GM23338 (cell line): ENCODE data around the gene ARL11. TPM values are rescaled to one million over a fixed set of nuclear protein-coding genes. Genes with fewer than 3 reads are reported as not detected.
A peak's percentile ranks its signal among the peaks of the same experiment; 100 is the strongest.

Experiments used
- ATAC-seq: fragments of 200-7000 bp; cut with Tn5 transposase; 3 replicates; pipeline ENCODE4 v1.9.1; 2020
- DNase-seq: peaks from one replicate; pipeline ENCODE4 v3.0.0-alpha.2; 2015; ENCODE audit warnings: low spot score
- H2AFZ ChIP-seq: fragments of 200-600 bp; sonication (generic); 2 replicates; pipeline ENCODE4 v1.8.0; 2016; ENCODE audit warnings: antibody characterized with exemption, mild to moderate bottlenecking, moderate library complexity
- H3F3A ChIP-seq: fragments of 200-600 bp; sonication (generic); replicated peaks from 2 replicates; pipeline ENCODE4 v1.8.0; 2017; ENCODE audit warnings: antibody characterized with exemption, mixed run types, low read depth
- H3K27ac ChIP-seq: fragments of 200-600 bp; sonication (generic); 2 replicates; pipeline ENCODE4 v1.6.1; 2016; ENCODE audit warnings: low read depth
- H3K27me3 ChIP-seq: fragments of 200-600 bp; sonication (generic); 2 replicates; pipeline ENCODE4 v1.8.0; 2016; ENCODE audit warnings: mild to moderate bottlenecking, mixed run types, moderate library complexity; ENCODE audit not compliant: insufficient read depth
- H3K36me3 ChIP-seq: fragments of 200-600 bp; sonication (generic); 2 replicates; pipeline ENCODE4 v1.8.0; 2016; ENCODE audit warnings: mild to moderate bottlenecking; ENCODE audit not compliant: insufficient read depth
- H3K4me1 ChIP-seq: fragments of 200-600 bp; sonication (generic); 2 replicates; pipeline ENCODE4 v1.8.0; 2016; ENCODE audit warnings: mild to moderate bottlenecking, moderate library complexity; ENCODE audit not compliant: insufficient read depth
- H3K4me2 ChIP-seq: fragments of 200-600 bp; sonication (generic); 2 replicates; pipeline ENCODE4 v1.7.1; 2017; ENCODE audit warnings: mixed run types
- H3K4me3 ChIP-seq: fragments of 200-600 bp; sonication (generic); 2 replicates; pipeline ENCODE4 v1.6.1; 2016; ENCODE audit warnings: mixed run types
- H3K79me2 ChIP-seq: fragments of 200-600 bp; sonication (generic); replicated peaks from 2 replicates; pipeline ENCODE4 v1.8.0; 2017; ENCODE audit warnings: mild to moderate bottlenecking; ENCODE audit not compliant: insufficient read depth
- H3K9me2 ChIP-seq: fragments of 200-600 bp; sonication (generic); 2 replicates; pipeline ENCODE4 v1.8.0; 2017; ENCODE audit not compliant: insufficient read depth
- H4K20me1 ChIP-seq: fragments of 200-600 bp; sonication (generic); replicated peaks from 2 replicates; pipeline ENCODE4 v1.8.0; 2017; ENCODE audit warnings: mild to moderate bottlenecking; ENCODE audit not compliant: insufficient read depth
- H3K27ac Mint-ChIP-seq: 2 replicates; pipeline ENCODE4 v1.8.0; 2020; ENCODE audit warnings: inconsistent platforms, mild to moderate bottlenecking, moderate library complexity, mixed read lengths
- H3K27me3 Mint-ChIP-seq: 3 replicates; pipeline ENCODE4 v1.8.0; 2022; ENCODE audit warnings: low read depth, mild to moderate bottlenecking, moderate library complexity, mixed read lengths, inconsistent platforms; ENCODE audit not compliant: insufficient read depth, poor library complexity
- H3K36me3 Mint-ChIP-seq: 3 replicates; pipeline ENCODE4 v1.8.0; 2021; ENCODE audit warnings: low read depth, mild to moderate bottlenecking, inconsistent platforms, moderate library complexity, mixed read lengths
- H3K4me1 Mint-ChIP-seq: 3 replicates; pipeline ENCODE4 v1.8.0; 2020; ENCODE audit warnings: mild to moderate bottlenecking, inconsistent platforms, mixed read lengths
- H3K4me3 Mint-ChIP-seq: 3 replicates; pipeline ENCODE4 v1.8.0; 2021; ENCODE audit warnings: moderate library complexity, mild to moderate bottlenecking, inconsistent platforms, mixed read lengths
- H3K9me3 Mint-ChIP-seq: 3 replicates; pipeline ENCODE4 v1.8.0; 2020; ENCODE audit warnings: moderate library complexity, mild to moderate bottlenecking, inconsistent platforms, mixed read lengths
- CREB1 ChIP-seq: fragments of 250-450 bp; sonication (Bioruptor Pico); IDR thresholded peaks from 2 replicates; pipeline ENCODE4 v1.5.0; 2020; ENCODE audit warnings: low read depth, mild to moderate bottlenecking, moderate library complexity
- EZH2 ChIP-seq: fragments of 200-600 bp; sonication (generic); IDR thresholded peaks from one replicate; pipeline ENCODE4 v1.8.0; 2017; ENCODE audit warnings: antibody characterized with exemption, mild to moderate bottlenecking, low read depth; ENCODE audit not compliant: unreplicated experiment
- EZH2phosphoT487 ChIP-seq: fragments of 200-600 bp; sonication (generic); IDR thresholded peaks from one replicate; pipeline ENCODE4 v1.8.1; 2018; ENCODE audit warnings: antibody characterized with exemption; ENCODE audit not compliant: unreplicated experiment
- JUNB ChIP-seq: IDR thresholded peaks from one replicate; pipeline ENCODE4 v1.6.1; 2016; ENCODE audit warnings: antibody characterized with exemption; ENCODE audit not compliant: unreplicated experiment
- NANOG ChIP-seq: IDR thresholded peaks from 2 replicates; pipeline ENCODE4 v1.6.1; 2016; ENCODE audit warnings: antibody characterized with exemption, borderline replicate concordance
- POLR2AphosphoS5 ChIP-seq: IDR thresholded peaks from 2 replicates; pipeline ENCODE4 v1.6.1; 2016; ENCODE audit warnings: antibody characterized with exemption, low read depth
- STAT1 ChIP-seq: IDR thresholded peaks from one replicate; pipeline ENCODE4 v1.6.1; 2016; ENCODE audit warnings: antibody characterized with exemption; ENCODE audit not compliant: unreplicated experiment
- ZNF331 ChIP-seq: fragments of 250-450 bp; sonication (Bioruptor Pico); IDR thresholded peaks from 2 replicates; pipeline ENCODE4 v1.5.0; 2020; ENCODE audit warnings: low read depth, mild to moderate bottlenecking, moderate library complexity
- polyA plus RNA-seq: library from polyadenylated mRNA; unstranded; fragments of >200 nt; fragmentation: Nextera tagmentation; extraction: Ambion mirVana; gene quantifications from 2 replicates; pipeline ENCODE4 v1.2.1, GENCODE V29; 2016
- total RNA-seq: library from RNA; depleted of rRNA; stranded (reverse); fragments of >200 nt; shearing (Covaris generic); gene quantifications from 2 replicates; pipeline ENCODE4 v1.2.3, GENCODE V29; 2014
- TF ChIP-seq, protein P1 (sequence below): IDR thresholded peaks from one replicate; pipeline ENCODE4 v1.6.1; 2018; ENCODE audit warnings: antibody characterized with exemption; ENCODE audit not compliant: unreplicated experiment
- TF ChIP-seq, protein P2 (sequence below), 2 experiments: fragments of 200-600 bp in 1 of 2; sonication (generic) in 1 of 2; conservative IDR thresholded peaks; 2 replicates each; pipeline versions ENCODE4 v1.5.1 to v1.6.1; 2016 to 2017; ENCODE audit warnings: antibody characterized with exemption in 2 of 2, low read depth in 2 of 2, mild to moderate bottlenecking in 2 of 2, moderate library complexity in 1 of 2
- TF ChIP-seq, protein P3 (sequence below): fragments of 250-450 bp; sonication (Bioruptor Pico); IDR thresholded peaks from 2 replicates; pipeline ENCODE4 v1.5.0; 2020; ENCODE audit warnings: mild to moderate bottlenecking, moderate library complexity

ARL11 gene
- total and polyA plus RNA-seq, 2 experiments from 2014 or later, result 0.32 to 0.52 TPM

DNA sequence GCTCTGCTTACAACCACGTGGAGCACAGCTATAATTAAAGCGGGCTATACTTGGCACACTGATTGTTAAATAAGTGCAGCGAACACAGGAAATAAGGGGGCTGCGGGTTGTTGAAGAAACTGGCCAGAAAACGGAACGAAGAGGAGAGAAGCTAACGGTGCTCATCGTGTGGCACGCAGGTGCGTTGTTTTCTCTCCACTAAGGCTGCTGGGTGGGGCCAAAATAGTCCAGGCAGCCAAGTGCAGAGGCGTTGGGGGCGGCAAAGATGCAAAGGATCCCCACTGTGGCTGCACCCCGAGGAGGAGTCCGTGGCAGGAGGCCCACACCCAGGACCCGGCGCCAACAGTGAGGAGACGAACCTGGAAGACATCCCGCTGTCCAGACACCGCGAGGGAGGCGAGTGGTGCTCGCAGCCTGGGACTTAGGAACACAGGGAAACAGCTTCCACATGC, 8.1 kb upstream of the ARL11 start:
- TF ChIP-seq, protein P1, sequence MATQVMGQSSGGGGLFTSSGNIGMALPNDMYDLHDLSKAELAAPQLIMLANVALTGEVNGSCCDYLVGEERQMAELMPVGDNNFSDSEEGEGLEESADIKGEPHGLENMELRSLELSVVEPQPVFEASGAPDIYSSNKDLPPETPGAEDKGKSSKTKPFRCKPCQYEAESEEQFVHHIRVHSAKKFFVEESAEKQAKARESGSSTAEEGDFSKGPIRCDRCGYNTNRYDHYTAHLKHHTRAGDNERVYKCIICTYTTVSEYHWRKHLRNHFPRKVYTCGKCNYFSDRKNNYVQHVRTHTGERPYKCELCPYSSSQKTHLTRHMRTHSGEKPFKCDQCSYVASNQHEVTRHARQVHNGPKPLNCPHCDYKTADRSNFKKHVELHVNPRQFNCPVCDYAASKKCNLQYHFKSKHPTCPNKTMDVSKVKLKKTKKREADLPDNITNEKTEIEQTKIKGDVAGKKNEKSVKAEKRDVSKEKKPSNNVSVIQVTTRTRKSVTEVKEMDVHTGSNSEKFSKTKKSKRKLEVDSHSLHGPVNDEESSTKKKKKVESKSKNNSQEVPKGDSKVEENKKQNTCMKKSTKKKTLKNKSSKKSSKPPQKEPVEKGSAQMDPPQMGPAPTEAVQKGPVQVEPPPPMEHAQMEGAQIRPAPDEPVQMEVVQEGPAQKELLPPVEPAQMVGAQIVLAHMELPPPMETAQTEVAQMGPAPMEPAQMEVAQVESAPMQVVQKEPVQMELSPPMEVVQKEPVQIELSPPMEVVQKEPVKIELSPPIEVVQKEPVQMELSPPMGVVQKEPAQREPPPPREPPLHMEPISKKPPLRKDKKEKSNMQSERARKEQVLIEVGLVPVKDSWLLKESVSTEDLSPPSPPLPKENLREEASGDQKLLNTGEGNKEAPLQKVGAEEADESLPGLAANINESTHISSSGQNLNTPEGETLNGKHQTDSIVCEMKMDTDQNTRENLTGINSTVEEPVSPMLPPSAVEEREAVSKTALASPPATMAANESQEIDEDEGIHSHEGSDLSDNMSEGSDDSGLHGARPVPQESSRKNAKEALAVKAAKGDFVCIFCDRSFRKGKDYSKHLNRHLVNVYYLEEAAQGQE, result no peak
- TF ChIP-seq NANOG (no peak), CREB1 (CRISPR knock-in tag) (no peak), EZH2phosphoT487 (no peak), EZH2 (no peak), ZNF331 (no peak), POLR2AphosphoS5 (no peak), STAT1 (no peak), JUNB (no peak)
- TF ChIP-seq, protein P2, sequence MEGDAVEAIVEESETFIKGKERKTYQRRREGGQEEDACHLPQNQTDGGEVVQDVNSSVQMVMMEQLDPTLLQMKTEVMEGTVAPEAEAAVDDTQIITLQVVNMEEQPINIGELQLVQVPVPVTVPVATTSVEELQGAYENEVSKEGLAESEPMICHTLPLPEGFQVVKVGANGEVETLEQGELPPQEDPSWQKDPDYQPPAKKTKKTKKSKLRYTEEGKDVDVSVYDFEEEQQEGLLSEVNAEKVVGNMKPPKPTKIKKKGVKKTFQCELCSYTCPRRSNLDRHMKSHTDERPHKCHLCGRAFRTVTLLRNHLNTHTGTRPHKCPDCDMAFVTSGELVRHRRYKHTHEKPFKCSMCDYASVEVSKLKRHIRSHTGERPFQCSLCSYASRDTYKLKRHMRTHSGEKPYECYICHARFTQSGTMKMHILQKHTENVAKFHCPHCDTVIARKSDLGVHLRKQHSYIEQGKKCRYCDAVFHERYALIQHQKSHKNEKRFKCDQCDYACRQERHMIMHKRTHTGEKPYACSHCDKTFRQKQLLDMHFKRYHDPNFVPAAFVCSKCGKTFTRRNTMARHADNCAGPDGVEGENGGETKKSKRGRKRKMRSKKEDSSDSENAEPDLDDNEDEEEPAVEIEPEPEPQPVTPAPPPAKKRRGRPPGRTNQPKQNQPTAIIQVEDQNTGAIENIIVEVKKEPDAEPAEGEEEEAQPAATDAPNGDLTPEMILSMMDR (conservative IDR thresholded peaks at IDR 0.05; ENCODE audit: low read depth in 2 of 2), result no peak
- TF ChIP-seq, protein P3, sequence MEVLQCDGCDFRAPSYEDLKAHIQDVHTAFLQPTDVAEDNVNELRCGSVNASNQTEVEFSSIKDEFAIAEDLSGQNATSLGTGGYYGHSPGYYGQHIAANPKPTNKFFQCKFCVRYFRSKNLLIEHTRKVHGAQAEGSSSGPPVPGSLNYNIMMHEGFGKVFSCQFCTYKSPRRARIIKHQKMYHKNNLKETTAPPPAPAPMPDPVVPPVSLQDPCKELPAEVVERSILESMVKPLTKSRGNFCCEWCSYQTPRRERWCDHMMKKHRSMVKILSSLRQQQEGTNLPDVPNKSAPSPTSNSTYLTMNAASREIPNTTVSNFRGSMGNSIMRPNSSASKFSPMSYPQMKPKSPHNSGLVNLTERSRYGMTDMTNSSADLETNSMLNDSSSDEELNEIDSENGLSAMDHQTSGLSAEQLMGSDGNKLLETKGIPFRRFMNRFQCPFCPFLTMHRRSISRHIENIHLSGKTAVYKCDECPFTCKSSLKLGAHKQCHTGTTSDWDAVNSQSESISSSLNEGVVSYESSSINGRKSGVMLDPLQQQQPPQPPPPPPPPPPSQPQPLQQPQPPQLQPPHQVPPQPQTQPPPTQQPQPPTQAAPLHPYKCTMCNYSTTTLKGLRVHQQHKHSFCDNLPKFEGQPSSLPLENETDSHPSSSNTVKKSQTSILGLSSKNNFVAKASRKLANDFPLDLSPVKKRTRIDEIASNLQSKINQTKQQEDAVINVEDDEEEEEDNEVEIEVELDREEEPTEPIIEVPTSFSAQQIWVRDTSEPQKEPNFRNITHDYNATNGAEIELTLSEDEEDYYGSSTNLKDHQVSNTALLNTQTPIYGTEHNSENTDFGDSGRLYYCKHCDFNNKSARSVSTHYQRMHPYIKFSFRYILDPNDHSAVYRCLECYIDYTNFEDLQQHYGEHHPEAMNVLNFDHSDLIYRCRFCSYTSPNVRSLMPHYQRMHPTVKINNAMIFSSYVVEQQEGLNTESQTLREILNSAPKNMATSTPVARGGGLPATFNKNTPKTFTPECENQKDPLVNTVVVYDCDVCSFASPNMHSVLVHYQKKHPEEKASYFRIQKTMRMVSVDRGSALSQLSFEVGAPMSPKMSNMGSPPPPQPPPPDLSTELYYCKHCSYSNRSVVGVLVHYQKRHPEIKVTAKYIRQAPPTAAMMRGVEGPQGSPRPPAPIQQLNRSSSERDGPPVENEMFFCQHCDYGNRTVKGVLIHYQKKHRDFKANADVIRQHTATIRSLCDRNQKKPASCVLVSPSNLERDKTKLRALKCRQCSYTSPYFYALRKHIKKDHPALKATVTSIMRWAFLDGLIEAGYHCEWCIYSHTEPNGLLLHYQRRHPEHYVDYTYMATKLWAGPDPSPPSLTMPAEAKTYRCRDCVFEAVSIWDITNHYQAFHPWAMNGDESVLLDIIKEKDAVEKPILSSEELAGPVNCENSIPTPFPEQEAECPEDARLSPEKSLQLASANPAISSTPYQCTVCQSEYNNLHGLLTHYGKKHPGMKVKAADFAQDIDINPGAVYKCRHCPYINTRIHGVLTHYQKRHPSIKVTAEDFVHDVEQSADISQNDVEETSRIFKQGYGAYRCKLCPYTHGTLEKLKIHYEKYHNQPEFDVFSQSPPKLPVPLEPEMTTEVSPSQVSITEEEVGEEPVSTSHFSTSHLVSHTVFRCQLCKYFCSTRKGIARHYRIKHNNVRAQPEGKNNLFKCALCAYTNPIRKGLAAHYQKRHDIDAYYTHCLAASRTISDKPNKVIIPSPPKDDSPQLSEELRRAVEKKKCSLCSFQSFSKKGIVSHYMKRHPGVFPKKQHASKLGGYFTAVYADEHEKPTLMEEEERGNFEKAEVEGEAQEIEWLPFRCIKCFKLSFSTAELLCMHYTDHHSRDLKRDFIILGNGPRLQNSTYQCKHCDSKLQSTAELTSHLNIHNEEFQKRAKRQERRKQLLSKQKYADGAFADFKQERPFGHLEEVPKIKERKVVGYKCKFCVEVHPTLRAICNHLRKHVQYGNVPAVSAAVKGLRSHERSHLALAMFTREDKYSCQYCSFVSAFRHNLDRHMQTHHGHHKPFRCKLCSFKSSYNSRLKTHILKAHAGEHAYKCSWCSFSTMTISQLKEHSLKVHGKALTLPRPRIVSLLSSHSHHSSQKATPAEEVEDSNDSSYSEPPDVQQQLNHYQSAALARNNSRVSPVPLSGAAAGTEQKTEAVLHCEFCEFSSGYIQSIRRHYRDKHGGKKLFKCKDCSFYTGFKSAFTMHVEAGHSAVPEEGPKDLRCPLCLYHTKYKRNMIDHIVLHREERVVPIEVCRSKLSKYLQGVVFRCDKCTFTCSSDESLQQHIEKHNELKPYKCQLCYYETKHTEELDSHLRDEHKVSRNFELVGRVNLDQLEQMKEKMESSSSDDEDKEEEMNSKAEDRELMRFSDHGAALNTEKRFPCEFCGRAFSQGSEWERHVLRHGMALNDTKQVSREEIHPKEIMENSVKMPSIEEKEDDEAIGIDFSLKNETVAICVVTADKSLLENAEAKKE (CRISPR knock-in tag), result no peak
- H3K36me3 ChIP-seq, result no peaks in the 10 kb centered on the region
- H3K4me3 ChIP-seq, result no peak overlapping the region
- no peaks in the 10 kb centered on the region for H3K79me2 ChIP-seq
- H3K4me1 Mint-ChIP-seq, result no peaks in the 10 kb centered on the region
- no peak for ATAC-seq
- H3K36me3 Mint-ChIP-seq, result no peaks in the 10 kb centered on the region
- H2AFZ ChIP-seq, result peak overlapping the region; percentile 69; the same call in 1 of the 2 replicates
- no peak for DNase-seq
- H3K9me3 Mint-ChIP-seq, result no peaks in the 10 kb centered on the region
- no peaks in the 10 kb centered on the region for H3F3A ChIP-seq
- H3K27me3 Mint-ChIP-seq, result no peaks in the 10 kb centered on the region
- H3K27ac Mint-ChIP-seq, result no peak overlapping the region
- H4K20me1 ChIP-seq, result no peaks in the 10 kb centered on the region
- H3K27ac ChIP-seq, result no peak overlapping the region
- no peak overlapping the region for H3K4me2 ChIP-seq
- no peaks in the 10 kb centered on the region for H3K9me2 ChIP-seq
- no peaks in the 10 kb centered on the region for H3K4me1 ChIP-seq
- no peak overlapping the region for H3K4me3 Mint-ChIP-seq
- H3K27me3 ChIP-seq, result no peaks in the 10 kb centered on the region
